WI38 (cell line): ENCODE data around the gene EVA1C.

Experiments
- H3K4me3 ChIP-seq: 2 replicates; pipeline ENCODE4 v1.5.1; 2011; ENCODE audit warnings: low read depth, mild to moderate bottlenecking, control low read depth, low read length
- TF ChIP-seq, protein P1 (sequence below): IDR thresholded peaks from 2 replicates; pipeline ENCODE4 v1.5.1; 2012; ENCODE audit warnings: low read depth, mild to moderate bottlenecking, control low read depth, low read length

EVA1C gene

DNA sequence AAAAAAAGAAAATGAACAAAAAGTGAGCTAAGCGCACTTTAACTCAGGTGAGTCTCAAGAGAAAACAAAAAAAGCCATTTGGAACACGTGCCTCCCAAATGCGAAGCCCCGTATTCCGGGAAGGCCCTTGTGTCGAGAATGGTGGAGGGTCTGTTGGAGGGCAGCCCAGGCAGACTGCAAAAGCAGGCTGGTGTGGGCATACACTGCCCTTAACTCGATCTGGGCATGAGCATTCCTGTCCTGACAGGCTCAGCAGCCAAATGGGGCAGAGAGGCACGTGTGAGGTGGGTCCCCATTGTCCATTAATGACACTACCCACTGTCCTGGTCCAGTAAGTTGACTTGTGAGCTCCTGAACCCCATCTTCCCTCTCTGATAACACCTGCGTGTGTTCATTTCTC is 57.7 kb downstream of the EVA1C start:
- TF ChIP-seq, protein P1, sequence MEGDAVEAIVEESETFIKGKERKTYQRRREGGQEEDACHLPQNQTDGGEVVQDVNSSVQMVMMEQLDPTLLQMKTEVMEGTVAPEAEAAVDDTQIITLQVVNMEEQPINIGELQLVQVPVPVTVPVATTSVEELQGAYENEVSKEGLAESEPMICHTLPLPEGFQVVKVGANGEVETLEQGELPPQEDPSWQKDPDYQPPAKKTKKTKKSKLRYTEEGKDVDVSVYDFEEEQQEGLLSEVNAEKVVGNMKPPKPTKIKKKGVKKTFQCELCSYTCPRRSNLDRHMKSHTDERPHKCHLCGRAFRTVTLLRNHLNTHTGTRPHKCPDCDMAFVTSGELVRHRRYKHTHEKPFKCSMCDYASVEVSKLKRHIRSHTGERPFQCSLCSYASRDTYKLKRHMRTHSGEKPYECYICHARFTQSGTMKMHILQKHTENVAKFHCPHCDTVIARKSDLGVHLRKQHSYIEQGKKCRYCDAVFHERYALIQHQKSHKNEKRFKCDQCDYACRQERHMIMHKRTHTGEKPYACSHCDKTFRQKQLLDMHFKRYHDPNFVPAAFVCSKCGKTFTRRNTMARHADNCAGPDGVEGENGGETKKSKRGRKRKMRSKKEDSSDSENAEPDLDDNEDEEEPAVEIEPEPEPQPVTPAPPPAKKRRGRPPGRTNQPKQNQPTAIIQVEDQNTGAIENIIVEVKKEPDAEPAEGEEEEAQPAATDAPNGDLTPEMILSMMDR, result no peak
- H3K4me3 ChIP-seq, result no peak overlapping the region

- no peak overlapping the region for H3K4me3 ChIP-seq
- TF ChIP-seq, protein P1, result no peak
Observed at GRCh38 chr21:32472890-32473765, 60.6 kb downstream of the EVA1C start.

- H3K4me3 ChIP-seq, result no peak overlapping the region
- TF ChIP-seq, protein P1, result no peak
Observed at GRCh38 chr21:32474179-32475059, 61.9 kb downstream of the EVA1C start.

GRCh38 chr21:32475162-32475812 is 62.8 kb downstream of the EVA1C start:
- no peak overlapping the region for H3K4me3 ChIP-seq
- TF ChIP-seq, protein P1, result no peak

DNA sequence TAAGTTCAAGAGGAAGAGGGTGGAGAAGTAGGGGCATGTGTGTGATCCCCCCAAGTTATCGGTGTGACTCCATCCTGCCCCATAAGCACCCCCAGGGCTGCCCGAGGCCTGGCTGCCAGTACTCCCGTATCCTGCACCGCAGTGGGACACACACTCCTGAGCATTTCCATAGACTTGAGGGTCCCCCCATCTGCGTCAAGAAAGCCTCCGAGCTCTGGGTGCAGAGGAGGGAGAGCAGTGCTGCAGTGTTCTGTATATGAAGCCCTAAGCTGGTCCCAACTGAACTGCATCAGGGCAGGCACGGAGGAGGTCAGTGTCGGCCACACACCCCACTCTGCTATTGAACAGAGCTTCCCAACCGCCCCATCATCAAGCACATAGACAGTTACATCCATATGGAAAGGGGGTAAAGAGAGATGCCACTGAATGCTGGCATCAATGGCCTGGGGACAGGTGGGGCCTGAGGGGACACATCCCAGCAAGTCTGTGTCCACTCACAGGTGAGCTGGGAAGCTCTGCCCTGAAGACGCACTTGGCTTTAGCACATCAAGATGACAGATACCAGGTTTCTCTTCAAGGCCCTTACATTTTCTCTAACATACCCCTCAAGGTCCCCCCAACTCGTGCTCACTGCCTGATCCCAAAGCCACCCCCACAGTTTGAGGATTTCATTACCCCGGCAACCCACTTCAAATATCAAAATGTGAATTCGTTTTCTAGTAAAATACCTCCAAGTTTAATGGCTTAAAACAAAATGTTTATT is 64.3 kb downstream of the EVA1C start:
- H3K4me3 ChIP-seq, result no peak overlapping the region
- TF ChIP-seq, protein P1, result no peak

DNA sequence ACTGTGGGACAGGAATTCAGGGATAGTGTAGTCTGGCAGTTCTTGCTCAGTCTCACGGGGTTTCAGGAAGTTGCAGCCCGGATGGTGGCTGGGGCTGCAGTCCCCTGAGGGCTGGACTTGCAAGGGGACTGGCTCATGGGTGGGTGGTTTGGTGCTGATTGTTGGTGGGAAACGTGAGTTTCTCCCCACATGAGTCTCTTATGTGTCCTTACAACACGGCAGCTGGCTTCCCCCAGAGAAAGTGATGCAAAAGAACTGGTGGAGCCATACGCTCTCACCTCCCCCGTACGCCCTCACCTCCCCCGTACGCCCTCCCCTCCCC is 64.9 kb downstream of the EVA1C start:
- H3K4me3 ChIP-seq, result no peak overlapping the region
- TF ChIP-seq, protein P1, result no peak
